HG02840 (cell line): ENCODE results near the gene GPBP1.
"Not testable (repeated sequence)": the region's sequence is repeated elsewhere in the genome, so short reads cannot be mapped to it uniquely, and the experiment has no call there.

Experiments
- ATAC-seq: cut with Tn5 transposase; IDR thresholded peaks from one replicate; pipeline ENCODE4 v1.9.1; 2021; ENCODE audit warnings: mild to moderate bottlenecking, moderate library complexity, moderate number of reproducible peaks; ENCODE audit not compliant: unreplicated experiment, low FRiP score

The GPBP1 gene

DNA sequence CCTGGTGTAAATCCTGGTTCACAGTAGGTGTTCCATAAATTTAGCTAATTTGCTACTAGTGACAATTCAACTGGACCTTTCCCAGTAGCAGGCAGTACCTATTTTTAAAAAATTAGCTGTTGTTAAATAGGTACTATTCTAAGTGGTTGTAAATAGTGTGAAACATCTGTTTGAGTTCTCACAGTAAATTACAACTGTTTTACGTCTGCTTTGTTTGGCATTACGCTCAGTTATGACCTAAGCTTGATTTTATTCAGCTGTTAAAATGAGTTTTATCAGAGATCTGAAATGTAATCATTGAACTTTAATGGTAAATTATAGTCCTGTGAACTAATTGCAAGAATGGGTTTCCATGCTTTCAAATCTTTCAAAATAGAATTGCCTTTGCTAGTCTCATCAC, 93.9 kb downstream of the GPBP1 start:
- ATAC-seq = no peak

DNA sequence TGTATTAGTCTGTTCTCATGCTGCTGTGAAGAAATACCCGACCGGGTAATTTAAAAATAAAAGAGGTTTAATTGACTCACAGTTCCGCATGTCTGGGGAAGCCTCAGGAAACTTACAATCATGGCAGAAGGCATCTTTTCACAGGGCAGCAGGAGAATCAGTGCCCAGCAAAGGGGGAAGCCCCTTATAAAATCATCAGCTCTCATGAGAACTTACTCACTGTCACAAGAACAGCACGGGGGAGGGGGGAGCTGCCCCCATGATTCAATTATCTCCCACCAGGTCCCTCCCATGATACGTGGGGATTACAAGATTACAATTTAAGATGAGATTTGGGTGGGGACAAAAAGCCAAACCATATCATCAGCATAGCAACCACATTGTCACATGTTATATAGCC, 102.5 kb downstream of the GPBP1 start:
- ATAC-seq = no peak

DNA sequence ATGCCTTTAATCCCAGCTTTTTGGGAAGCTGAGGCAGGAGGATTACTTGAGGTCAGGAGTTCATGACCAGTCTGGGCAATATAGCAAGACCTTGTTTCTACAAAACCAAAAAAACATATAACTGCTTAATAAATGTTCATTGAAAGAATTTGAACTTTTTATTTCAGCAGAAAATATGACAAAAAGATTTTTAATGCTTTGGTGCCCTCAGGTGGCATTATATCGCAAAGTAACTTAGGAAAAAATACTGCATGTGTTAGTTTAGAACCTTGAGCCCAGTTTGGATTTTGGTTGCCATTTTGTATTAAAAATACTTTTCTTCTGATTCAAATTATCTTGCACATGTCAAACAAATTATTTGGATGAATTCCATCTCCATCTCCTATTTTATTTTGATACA, 103.2 kb downstream of the GPBP1 start:
- ATAC-seq = no peak

DNA sequence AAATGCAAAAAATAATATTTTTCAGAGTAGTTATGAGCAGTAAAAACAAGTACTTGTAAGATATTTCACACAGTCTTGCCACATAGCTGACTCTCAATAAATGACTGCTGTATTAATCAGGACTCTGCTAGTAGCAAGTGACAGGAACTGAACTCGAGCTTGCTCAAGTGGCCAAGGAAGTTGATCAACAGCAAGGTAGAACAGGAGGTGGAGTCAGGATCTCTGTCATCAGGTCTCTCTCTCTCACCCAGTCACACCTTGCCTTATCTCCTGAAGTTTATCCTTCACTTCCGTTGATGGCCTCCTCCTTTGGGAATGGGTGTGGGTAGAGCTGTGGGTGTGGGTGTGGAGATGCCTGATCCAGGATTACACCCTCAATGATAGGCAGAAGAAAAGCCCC, 107.0 kb downstream of the GPBP1 start:
- ATAC-seq = no peak

DNA sequence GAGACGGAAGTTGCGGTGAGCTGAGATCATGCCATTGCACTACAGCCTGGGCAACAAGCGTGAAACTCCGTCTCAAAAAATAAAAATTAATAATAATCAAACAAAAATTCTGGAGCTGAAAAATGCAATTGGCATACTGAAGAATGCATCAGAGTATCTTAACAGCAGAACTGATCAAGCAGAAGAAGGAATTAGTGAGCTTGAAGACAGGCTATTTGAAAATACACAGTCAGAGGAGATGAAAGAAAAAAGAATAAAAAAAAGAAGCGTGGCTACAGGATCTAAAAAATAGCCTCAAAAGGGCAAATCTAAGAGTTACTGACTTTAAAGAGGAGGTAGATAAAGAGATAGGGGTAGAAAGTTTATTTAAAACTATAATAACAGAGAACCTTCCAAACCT, 111.2 kb downstream of the GPBP1 start:
- ATAC-seq = not testable (repeated sequence)

DNA sequence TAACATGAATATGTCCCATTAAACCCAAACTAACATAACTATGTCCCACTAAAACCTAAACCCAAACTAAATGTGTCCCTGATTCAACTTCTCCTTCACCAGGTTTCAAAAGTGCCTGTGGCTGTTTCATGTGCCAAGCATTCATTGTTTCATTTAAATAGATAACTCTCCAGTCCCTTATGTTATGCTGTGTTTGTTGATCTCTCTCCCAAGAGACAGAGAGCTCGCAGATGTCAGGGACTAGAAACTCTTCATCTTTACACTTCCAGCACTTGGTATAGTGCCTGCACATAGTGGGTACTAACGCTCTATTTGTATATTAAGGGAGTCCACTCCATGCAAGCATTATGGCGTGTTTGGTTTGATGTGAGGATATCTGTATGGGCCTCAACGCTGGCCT, 118.0 kb downstream of the GPBP1 start:
- ATAC-seq = no peak

DNA sequence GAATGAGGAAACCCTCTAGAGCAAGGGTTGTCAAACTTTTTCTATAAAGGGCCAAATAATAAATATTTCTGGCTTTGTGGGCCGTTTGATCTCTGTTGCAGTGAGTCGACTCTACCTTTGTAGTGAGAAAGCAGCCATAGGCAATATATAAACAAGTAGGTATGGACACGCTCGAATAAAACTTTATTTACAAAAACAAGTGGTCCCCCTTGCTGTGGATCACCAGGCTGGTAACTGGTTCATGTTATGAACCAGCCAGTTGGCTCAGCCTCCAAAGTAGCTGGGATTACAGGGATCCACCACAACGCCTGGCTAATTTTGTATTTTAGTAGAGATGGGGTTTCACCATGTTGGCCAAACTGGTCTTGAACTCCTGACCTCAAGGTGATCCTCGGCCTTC, 118.5 kb downstream of the GPBP1 start:
- no peak for ATAC-seq

DNA sequence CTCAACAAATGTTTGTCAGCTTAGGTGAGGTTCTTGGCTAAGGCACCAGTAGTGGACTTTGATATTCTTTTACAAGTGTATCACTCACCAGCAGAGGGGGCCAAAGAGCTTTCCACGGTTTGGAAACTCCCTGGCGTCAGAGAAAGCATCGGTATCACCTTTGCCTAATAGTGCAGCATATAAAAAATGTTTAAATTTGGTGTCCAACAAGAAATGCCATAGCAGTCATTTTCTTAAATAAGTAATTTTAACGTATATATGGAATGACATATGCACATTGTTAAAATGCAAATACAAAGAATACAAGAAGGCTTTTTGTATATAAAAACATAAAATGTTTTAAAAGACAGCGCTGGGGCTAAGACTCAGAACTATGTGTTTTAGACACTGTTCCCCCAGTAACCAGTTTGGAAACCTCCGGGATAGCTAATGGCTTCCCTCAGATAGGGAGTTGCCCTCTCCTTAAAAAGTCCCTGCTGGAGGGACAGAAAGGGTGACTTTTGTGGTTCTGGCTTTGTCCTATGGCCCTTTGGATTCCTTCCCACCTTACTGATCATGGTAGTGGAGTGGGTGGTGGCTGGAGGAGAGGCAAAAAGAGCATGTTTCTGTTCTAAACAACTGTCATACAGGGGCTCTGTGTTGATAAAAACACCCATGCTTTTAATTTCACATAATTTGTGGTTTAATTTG, 124.6 kb downstream of the GPBP1 start:
- ATAC-seq = peak; percentile 60

DNA sequence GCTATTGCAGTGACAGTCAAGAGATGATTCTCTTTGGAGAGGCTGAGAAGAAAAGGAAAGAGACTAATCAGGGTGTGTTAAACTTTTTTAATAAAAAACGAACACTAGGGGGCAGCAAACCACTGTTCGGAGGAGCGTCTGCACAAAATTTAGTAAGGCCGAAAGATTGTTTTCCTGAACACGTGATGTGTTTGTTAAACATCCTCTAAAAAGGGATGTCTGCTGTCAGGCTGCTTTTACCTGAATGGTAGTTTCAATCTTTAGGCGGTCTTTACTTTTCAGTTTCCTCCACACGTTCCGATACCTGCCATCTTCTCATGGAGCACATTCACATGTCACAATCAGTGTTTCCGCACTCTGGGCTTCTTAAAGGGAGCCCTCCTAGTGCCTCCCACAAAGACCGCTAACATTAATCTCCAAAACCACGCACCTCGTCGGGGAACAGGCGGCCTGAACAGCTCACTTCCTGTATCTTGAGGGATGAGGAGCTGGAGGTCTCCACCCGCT, 125.2 kb downstream of the GPBP1 start:
- ATAC-seq = peak; percentile 35

DNA sequence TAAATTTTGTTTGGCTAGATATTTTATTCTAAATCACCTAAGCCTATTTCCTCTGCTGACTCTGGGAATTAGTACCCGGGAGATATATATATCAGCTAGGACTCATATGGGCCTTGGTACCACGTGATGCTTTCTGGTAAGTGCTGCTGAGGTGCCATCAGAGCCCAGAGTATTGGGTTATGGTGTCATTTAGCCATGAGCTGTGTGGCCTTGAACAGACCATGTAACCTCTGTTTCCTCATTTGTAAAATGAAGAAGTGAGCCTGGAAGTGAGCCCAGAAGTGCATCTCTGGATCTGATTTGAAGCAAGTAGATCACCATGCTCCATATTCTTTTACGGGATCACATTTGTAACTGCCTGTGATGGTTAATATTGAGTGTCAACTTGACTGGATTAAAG, 126.1 kb downstream of the GPBP1 start:
- ATAC-seq = no peak

DNA sequence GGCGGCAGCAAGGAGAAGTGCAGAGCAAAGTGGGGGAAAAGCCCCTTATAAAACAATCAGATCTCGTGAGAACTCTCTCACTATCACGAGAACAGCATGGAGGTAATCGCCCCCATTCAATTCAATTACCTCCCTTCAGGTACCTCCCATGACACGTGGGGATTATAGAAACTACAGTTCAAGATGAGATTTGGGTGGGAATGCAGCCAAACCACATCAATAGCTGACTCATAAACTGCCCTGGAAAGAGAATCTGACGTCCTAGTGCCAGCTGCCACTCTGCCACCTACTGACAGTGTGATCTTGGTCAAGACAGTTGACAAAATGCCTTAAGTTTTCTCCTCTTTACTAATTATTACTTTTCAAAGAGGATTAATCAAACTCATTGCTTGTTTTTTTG, 128.3 kb downstream of the GPBP1 start:
- no peak for ATAC-seq

DNA sequence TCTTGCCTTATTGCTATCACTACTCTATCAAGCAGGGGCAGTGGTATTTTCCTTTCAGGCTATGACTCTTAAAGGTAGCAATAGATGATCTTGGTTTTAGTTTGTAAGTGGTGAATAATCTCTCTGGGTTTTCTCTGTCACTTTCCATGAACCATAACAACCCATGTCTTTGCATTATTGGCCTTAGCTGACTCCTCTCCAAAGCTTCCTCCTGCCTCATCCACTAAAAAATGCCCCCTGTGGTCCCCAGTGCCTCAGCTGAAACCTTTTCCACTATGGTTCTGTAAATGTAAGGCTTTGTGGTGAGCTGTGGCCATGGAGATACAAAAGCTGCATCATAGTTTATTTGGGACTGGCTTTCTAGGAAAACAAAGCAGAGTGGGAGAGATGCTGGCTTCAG, 128.8 kb downstream of the GPBP1 start:
- ATAC-seq = no peak

DNA sequence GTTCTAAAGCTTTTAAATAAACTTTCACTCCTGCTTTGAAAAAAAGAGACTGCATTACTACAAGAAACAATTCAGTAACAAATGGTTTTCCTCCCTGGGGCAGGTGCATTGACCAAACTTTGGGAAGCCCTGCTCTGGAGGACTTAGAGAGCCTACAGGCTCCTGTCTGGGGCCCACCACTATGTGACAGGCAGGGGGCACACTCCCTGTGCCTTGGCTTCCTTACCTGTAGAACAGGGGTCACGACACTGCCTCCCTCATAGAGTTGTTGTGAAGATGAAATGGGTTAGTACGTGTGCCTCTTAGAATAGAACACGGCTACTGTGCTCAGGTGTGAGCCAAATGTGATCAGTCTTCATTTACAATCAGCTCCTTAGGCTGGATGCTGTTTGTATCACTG, 130.1 kb downstream of the GPBP1 start:
- ATAC-seq = no peak

DNA sequence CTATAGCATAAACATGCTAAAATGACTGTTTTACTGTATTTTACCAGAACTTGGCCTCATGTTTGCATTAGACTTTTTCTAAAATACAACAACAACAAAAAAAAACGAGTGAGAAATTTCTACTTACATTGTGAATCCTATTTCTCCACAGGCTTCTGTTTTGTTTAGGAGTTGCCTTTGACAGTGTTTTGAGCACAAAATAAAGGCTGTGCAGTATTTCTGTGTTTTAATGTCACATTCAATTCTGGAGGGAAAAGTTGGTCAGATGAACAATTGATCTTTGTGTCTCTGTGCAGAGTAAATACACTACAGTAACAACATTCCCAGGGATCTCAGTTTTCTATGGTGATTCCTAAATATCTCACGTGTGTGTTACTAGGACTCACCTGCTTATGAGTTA, 131.1 kb downstream of the GPBP1 start:
- no peak for ATAC-seq

DNA sequence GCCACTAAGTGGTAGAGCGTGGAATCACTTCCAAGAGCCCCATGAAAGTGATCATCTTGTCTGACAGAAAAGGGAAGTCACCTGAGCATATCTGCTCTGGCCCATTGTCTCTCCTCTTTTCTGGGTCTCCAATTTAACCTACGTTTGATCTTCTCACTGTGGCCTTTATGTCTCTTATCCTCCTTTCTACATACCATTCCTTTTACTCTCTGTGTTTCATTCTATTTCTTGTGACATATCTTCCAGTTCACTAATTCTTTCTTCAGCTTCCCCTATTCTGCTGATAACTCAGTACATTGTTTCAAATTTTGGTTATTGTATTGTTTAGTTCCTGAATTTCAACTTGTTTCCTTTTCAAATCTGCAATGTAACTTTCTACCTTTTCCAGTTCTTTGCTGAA, 132.5 kb downstream of the GPBP1 start:
- no peak for ATAC-seq

DNA sequence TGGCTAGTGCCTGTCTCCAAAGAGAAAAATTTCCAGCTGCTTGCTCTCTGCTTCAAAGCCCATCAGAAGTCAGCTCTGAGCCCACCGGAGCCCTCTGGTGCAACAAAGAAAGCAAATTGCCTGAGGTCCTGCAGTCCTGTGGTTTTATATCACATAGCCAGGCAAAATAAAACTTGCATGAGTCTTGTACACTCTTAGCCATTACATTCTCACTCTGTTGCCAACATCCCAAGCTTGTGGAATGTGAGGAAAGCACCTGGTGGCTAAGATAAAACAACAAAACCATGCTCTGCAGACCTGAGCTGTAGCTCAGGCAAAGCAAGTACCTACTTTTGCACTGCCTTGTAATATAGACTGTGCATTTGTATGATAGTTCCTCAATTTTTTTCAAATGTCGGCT, 133.7 kb downstream of the GPBP1 start:
- no peak for ATAC-seq

DNA sequence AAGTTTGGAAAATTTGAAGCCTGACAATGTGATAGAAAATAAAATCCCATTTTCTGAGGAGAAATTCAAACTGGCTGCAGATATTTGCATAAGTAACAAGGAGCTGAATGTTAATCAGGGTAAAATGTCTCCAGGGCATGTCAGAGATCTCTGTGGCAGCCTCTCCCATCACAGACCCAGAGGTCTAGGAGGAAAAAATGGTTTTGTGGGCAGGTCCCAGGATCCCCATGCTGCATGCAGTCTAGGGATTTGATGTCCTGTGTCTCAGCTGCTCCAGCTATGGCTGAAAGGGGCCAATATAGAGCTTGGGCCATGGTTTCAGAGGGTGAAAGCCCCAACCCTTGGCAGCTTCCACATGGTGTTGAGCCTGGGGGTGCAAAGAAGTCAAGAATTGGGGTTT, 135.2 kb downstream of the GPBP1 start:
- ATAC-seq = not testable (repeated sequence)

DNA sequence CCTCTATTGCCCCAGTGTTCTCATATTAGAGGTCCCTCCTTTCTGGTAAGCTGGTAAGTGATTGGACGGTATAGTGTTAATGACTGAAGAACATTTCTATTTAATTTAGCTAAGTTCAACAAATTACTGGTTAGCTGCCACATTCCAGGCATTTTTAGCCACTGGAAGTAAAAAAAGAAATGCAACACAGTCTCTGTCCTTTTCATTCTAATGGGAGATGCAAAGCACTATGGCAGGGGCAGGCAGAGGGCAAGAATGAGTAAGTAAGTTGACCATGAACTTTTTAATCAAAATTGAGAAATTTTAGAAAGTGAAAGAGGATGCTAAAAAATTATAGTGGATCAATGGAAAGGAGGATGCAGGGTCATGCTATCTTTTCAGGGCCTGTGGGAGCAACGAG, 137.4 kb downstream of the GPBP1 start:
- no peak for ATAC-seq

DNA sequence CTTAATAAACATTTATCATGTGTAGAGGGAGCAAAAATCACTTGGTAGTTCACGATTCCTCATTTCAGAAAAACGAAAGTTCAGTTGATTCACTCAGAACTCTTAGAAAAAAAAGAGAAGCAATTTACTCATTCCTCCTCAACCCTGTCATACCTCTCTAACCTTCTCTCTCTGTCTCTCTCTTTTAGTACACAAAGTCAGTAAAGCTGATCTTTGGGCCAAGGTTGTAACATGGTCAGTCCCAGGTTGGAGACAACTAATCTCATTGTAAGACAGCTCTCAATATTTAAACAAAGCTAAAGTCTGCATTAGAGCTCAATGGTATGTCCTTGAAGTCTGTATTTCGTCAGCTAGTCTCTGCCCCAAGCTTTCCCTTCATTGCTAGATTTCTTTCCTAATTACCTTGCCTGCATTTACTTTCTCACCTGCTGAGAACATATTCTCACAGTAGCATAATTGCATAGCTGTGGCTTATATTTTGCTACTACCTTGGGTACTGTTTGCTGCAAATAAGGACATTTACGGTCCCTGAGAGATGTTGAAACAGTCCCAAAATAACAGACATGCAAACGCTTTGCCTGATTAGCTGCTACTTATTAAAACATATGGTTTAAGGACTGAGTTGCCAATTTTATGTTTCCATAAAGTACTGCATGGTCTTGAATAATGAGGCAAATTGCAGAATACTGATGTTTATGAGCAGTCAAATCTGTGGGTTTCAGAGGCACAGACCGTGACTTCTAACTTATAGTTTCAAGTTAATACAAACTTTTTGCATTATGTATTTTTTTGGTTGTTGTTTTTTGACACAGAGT, 138.3 kb downstream of the GPBP1 start:
- ATAC-seq = no peak

DNA sequence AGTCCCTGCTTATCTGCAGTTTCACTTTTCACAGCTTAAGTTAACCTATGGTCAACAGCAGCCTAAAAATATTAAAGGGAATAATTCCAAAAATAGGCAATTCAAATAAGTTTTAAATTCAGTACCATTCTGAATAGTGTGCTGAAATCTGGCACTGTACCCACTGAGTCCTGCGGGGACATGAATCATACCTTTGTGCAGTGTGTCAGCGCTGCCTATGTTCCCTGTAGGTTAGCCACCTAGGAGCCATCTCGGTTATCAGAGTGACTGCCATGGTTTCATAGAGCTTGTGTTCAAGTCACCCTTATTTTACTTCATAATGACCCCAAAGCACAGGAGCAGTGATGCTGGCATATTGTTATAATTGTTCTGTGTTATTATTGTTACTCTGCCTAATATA, 139.9 kb downstream of the GPBP1 start:
- ATAC-seq = no peak
